Measurements from ENCODE around the gene FTCD. TPM values are rescaled to one million over a fixed set of nuclear protein-coding genes. Genes with fewer than 3 reads are reported as not detected.

Gene FTCD
- total and polyA plus RNA-seq, 5 donors, result 1.00 to 3.5 (median 1.8) TPM

DNA sequence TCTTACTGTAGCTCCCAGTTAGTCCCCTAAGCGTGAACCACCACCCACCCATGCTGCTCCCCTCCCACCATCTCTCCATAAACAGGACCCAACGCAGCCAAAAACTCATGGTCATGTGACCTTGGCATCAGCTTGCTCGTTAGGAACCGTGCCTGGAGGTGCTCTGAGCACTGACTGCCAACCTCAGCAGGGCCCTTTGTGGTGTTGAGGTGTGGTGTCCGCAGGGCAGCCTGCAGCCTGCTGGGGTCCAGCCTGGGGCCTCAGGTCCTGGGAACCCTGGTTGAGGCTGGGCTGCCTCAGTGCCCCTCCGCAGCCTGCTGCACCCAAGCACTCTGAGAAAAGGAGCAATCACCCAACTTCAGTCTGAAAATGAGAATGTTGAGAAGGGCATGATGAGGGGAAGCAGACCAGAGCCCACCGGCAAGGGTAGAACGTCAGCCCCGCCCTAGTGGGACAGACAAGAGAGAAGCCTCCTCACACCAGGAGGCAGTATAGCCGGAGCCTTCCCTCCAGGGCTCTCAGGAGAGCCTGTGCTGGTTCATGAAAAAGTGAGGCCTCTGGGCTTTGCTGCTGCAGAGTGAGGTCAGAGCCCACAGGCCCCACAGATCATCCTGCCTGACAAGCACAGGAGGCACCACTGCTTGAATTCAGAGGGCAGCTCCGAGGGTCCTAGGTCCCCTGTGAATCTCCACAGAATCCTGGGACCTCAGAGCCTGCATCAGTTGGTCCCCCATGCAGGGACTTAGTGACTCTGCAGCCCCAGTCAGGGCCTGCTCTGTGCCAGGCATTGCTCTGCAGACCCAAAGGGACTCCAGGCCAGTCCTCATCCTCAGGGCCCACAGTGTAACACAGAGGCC lies 62.3 kb downstream of the FTCD start:
- H3K27ac ChIP-seq (ENCODE audit: low read length), result peak overlapping the region; percentile 13
- intact Hi-C loops (cut with DNase I), result loop anchor here in 2 of 4 donors (10.0 kb wide), 1 partner anchor 58 kb away; no protein-coding TSS in a partner anchor
- no peaks in the 10 kb centered on the region for H3K27me3 ChIP-seq (ENCODE audit: control insufficient read depth, insufficient read depth)
- DNase-seq (peak in 2 of 3 donors; percentile 18 to 69), ATAC-seq (peak in 1 of 2 donors; percentile 2)
- H3K9me3 ChIP-seq (ENCODE audit: control insufficient read depth, low read length), result no peaks in the 10 kb centered on the region
- H3K4me1 ChIP-seq (ENCODE audit: control insufficient read depth, insufficient read depth, low read length), result no peaks in the 10 kb centered on the region
- WGBS, result 72% methylated on average over 11 of the region's 11 CpGs
- no peak overlapping the region for H3K4me3 ChIP-seq (ENCODE audit: low read length)

GRCh38 chr21:46092026-46092764 lies 63.2 kb downstream of the FTCD start:
- ATAC-seq, result peak; percentile 78 to 79
- WGBS, result 58% methylated on average over 23 of the region's 23 CpGs

GRCh38 chr21:46091631-46092025 lies 63.8 kb downstream of the FTCD start:
- no peaks in the 10 kb centered on the region for H3K4me1 ChIP-seq (ENCODE audit: control insufficient read depth, insufficient read depth, low read length)
- 83% methylated on average over 8 of the region's 8 CpGs for WGBS
- no peak for ATAC-seq

More at GRCh38 chr21:46092026-46092764, 63.2 kb downstream of the FTCD start:
- intact Hi-C loops (cut with DNase I), result loop anchor here in 2 of 4 donors (10.0 kb wide), 1 partner anchor 57 kb away; no protein-coding TSS in a partner anchor
- H3K4me3 ChIP-seq (ENCODE audit: low read length), result no peak overlapping the region
- peak; percentile 76 to 82 (median 77) for DNase-seq
- H3K27me3 ChIP-seq (ENCODE audit: control insufficient read depth, insufficient read depth), result no peaks in the 10 kb centered on the region
- H3K9me3 ChIP-seq (ENCODE audit: control insufficient read depth, low read length), result no peaks in the 10 kb centered on the region
- H3K27ac ChIP-seq (ENCODE audit: low read length), result peak overlapping the region; percentile 50
- no peaks in the 10 kb centered on the region for H3K4me1 ChIP-seq (ENCODE audit: control insufficient read depth, insufficient read depth, low read length)

GRCh38 chr21:46091118-46091517 lies 64.3 kb downstream of the FTCD start:
- whole genome bisulfite sequencing, result 88% methylated on average over 4 of the region's 4 CpGs
- intact Hi-C loops (cut with DNase I), result loop anchor here in 2 of 4 donors (10.0 kb wide), 1 partner anchor 56 kb away; no protein-coding TSS in a partner anchor
- H3K4me1 ChIP-seq (ENCODE audit: control insufficient read depth, insufficient read depth, low read length), result no peaks in the 10 kb centered on the region
- no peaks in the 10 kb centered on the region for H3K9me3 ChIP-seq (ENCODE audit: control insufficient read depth, low read length)
- no peak overlapping the region for H3K27ac ChIP-seq (ENCODE audit: low read length)
- DNase-seq (no peak), ATAC-seq (no peak)
- H3K27me3 ChIP-seq (ENCODE audit: control insufficient read depth, insufficient read depth), result no peaks in the 10 kb centered on the region
- H3K4me3 ChIP-seq (ENCODE audit: low read length), result no peak overlapping the region

More at GRCh38 chr21:46091631-46092025, 63.8 kb downstream of the FTCD start:
- Histone ChIP-seq H3K9me3 (ENCODE audit: control insufficient read depth, low read length) (no peaks in the 10 kb centered on the region), H3K27ac (ENCODE audit: low read length) (peak overlapping the region; percentile 50), H3K27me3 (ENCODE audit: control insufficient read depth, insufficient read depth) (no peaks in the 10 kb centered on the region), H3K4me3 (ENCODE audit: low read length) (no peak overlapping the region)
- intact Hi-C loops (cut with DNase I), result loop anchor here in 2 of 4 donors (10.0 kb wide), 1 partner anchor 57 kb away; no protein-coding TSS in a partner anchor
- DNase-seq, result no peak

GRCh38 chr21:46089285-46089684 lies 66.1 kb downstream of the FTCD start:
- intact Hi-C loops (cut with DNase I), result no loop called here
- Histone ChIP-seq H3K4me1 (ENCODE audit: control insufficient read depth, insufficient read depth, low read length) (no peaks in the 10 kb centered on the region), H3K4me3 (ENCODE audit: low read length) (no peak overlapping the region), H3K27me3 (ENCODE audit: control insufficient read depth, insufficient read depth) (no peaks in the 10 kb centered on the region), H3K9me3 (ENCODE audit: control insufficient read depth, low read length) (no peaks in the 10 kb centered on the region), H3K27ac (ENCODE audit: low read length) (no peak overlapping the region)
- WGBS, result 66% methylated on average over 5 of the region's 5 CpGs
- DNase-seq, result no peak
- no peak for ATAC-seq

DNA sequence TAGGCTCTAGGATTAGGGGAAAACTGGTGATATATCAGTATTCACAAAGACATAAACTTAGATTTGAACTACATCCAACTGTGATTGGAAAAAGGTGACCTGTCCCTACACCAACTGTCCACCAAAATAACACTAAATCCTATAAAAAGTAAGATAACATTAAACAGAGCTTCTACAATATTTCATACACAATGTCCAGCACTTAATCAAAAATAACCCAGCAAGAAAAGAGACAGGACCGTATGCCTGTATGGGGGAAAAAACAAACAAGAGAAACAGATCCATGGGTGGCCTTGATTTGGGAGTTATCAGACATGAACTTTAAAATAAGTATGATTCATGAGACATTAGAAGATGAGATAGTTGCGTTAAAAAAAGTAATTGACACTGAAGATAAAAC lies 67.2 kb downstream of the FTCD start:
- ATAC-seq, result no peak
- DNase-seq, result no peak
- WGBS, result 89% methylated on average over 2 of the region's 2 CpGs

GRCh38 chr21:46087641-46088040 lies 67.7 kb downstream of the FTCD start:
- DNase-seq (no peak), ATAC-seq (no peak)
- H3K4me1 ChIP-seq (ENCODE audit: control insufficient read depth, insufficient read depth, low read length), result no peaks in the 10 kb centered on the region
- intact Hi-C loops (cut with DNase I), result no loop called here
- 94% methylated on average over 1 of the region's 1 CpG for WGBS
- no peaks in the 10 kb centered on the region for H3K9me3 ChIP-seq (ENCODE audit: control insufficient read depth, low read length)
- no peaks in the 10 kb centered on the region for H3K27me3 ChIP-seq (ENCODE audit: control insufficient read depth, insufficient read depth)
- no peak overlapping the region for H3K4me3 ChIP-seq (ENCODE audit: low read length)
- H3K27ac ChIP-seq (ENCODE audit: low read length), result no peak overlapping the region

More for the DNA sequence above, 67.2 kb downstream of the FTCD start:
- Histone ChIP-seq H3K4me3 (ENCODE audit: low read length) (no peak overlapping the region), H3K4me1 (ENCODE audit: control insufficient read depth, insufficient read depth, low read length) (no peaks in the 10 kb centered on the region), H3K27ac (ENCODE audit: low read length) (no peak overlapping the region), H3K9me3 (ENCODE audit: control insufficient read depth, low read length) (no peaks in the 10 kb centered on the region), H3K27me3 (ENCODE audit: control insufficient read depth, insufficient read depth) (no peaks in the 10 kb centered on the region)
- intact Hi-C loops (cut with DNase I), result no loop called here

Other genes starting within 250 kb of the FTCD start
- gene COL6A1, start 173.8 kb downstream of the FTCD start, total RNA-seq, result 100 to 1,000 TPM; 112 to 192 (median 171) TPM
- gene COL6A1, start 173.8 kb downstream of the FTCD start, polyA plus RNA-seq, result 165 TPM
- 100 to 1,000 TPM; 198 to 323 (median 274) TPM for gene COL6A2, start 57.5 kb downstream of the FTCD start, total RNA-seq
- 210 TPM for gene COL6A2, start 57.5 kb downstream of the FTCD start, polyA plus RNA-seq
- gene SPATC1L, start 28.9 kb upstream of the FTCD start, total RNA-seq, result 10 to 100 TPM in 3 of 4 donors, 1 to 10 TPM in 1; 8.8 to 12.0 (median 11.6) TPM
- gene SPATC1L, start 28.9 kb upstream of the FTCD start, polyA plus RNA-seq, result 10.3 TPM
- gene LSS, start 73.2 kb upstream of the FTCD start, total RNA-seq, result 10 to 100 TPM; 55.0 to 91.9 (median 79.7) TPM
- gene LSS, start 73.2 kb upstream of the FTCD start, polyA plus RNA-seq, result 34.1 TPM
- gene MCM3AP, start 130.0 kb upstream of the FTCD start, total RNA-seq, result 10 to 100 TPM; 59.4 to 62.1 (median 60.6) TPM
- gene MCM3AP, start 130.0 kb upstream of the FTCD start, polyA plus RNA-seq, result 26.0 TPM
- 10 to 100 TPM; 13.9 to 18.5 (median 16.4) TPM for gene YBEY, start 130.8 kb upstream of the FTCD start, total RNA-seq
- gene YBEY, start 130.8 kb upstream of the FTCD start, polyA plus RNA-seq, result 10.2 TPM
- 1 to 10 TPM in 3 of 4 donors, under 1 TPM in 1; 0.84 to 2.1 (median 1.7) TPM for gene C21orf58, start 168.3 kb upstream of the FTCD start, total RNA-seq
- gene C21orf58, start 168.3 kb upstream of the FTCD start, polyA plus RNA-seq, result 1.4 TPM
- 10 to 100 TPM; 25.3 to 29.6 (median 27.9) TPM for gene PCNT, start 168.6 kb upstream of the FTCD start, total RNA-seq
- gene PCNT, start 168.6 kb upstream of the FTCD start, polyA plus RNA-seq, result 20.8 TPM